Mesendoderm (in vitro differentiated cells): ENCODE data around the gene P4HA3. TPM values are rescaled to one million over a fixed set of nuclear protein-coding genes. Genes with fewer than 3 reads are reported as not detected.

Experiments used
- DNase-seq: peaks from one replicate; pipeline ENCODE4 v3.0.0; 2013
- H2AK5ac ChIP-seq: 2 replicates; pipeline ENCODE4 v1.6.1; 2013; ENCODE audit warnings: low read length, inconsistent platforms
- H2BK120ac ChIP-seq: 2 replicates; pipeline ENCODE4 v1.6.1; 2013; ENCODE audit warnings: low read depth, mild to moderate bottlenecking, low read length, moderate library complexity, mixed read lengths
- H2BK15ac ChIP-seq: replicated peaks from 2 replicates; pipeline ENCODE4 v1.6.1; 2013; ENCODE audit warnings: low read depth, mild to moderate bottlenecking, moderate library complexity
- H2BK5ac ChIP-seq: 2 replicates; pipeline ENCODE4 v1.6.1; 2013; ENCODE audit warnings: low read length, inconsistent platforms
- H3K18ac ChIP-seq: 2 replicates; pipeline ENCODE4 v1.6.1; 2013; ENCODE audit warnings: mild to moderate bottlenecking, low read length, mixed read lengths
- H3K23ac ChIP-seq: one replicate; pipeline ENCODE4 v1.6.1; 2013; ENCODE audit warnings: low read length
- H3K27ac ChIP-seq: 2 replicates; pipeline ENCODE4 v1.5.1; 2013; ENCODE audit warnings: low read depth, mild to moderate bottlenecking, inconsistent platforms, low read length, moderate library complexity
- H3K27me3 ChIP-seq: 2 replicates; pipeline ENCODE4 v1.6.1; 2013; ENCODE audit warnings: low read length, control low read depth, mild to moderate bottlenecking, inconsistent platforms; ENCODE audit not compliant: insufficient read depth, poor library complexity
- H3K36me3 ChIP-seq: 2 replicates; pipeline ENCODE4 v1.6.1; 2013; ENCODE audit warnings: low read length, inconsistent platforms; ENCODE audit not compliant: control insufficient read depth, insufficient read depth
- H3K4ac ChIP-seq: one replicate; pipeline ENCODE4 v1.6.1; 2013; ENCODE audit warnings: low read depth, mild to moderate bottlenecking, low read length, moderate library complexity
- H3K4me1 ChIP-seq: 2 replicates; pipeline ENCODE4 v1.6.1; 2013; ENCODE audit warnings: low read depth, low read length, inconsistent platforms; ENCODE audit not compliant: control insufficient read depth
- H3K4me2 ChIP-seq: 2 replicates; pipeline ENCODE4 v1.6.1; 2013; ENCODE audit warnings: low read length
- H3K4me3 ChIP-seq: 2 replicates; pipeline ENCODE4 v1.5.1; 2013; ENCODE audit warnings: mild to moderate bottlenecking, low read length
- H3K56ac ChIP-seq: one replicate; pipeline ENCODE4 v1.6.1; 2013; ENCODE audit warnings: low read length
- H3K79me1 ChIP-seq: 2 replicates; pipeline ENCODE4 v1.6.1; 2013; ENCODE audit warnings: low read length, inconsistent platforms
- H3K79me2 ChIP-seq: 2 replicates; pipeline ENCODE4 v1.6.1; 2013; ENCODE audit warnings: mild to moderate bottlenecking, low read length; ENCODE audit not compliant: control insufficient read depth, insufficient read depth
- H3K9ac ChIP-seq: 2 replicates; pipeline ENCODE4 v1.6.1; 2013; ENCODE audit warnings: low read length, inconsistent platforms
- H4K5ac ChIP-seq: one replicate; pipeline ENCODE4 v1.6.1; 2013; ENCODE audit warnings: low read length
- H4K8ac ChIP-seq: one replicate; pipeline ENCODE4 v1.6.1; 2013; ENCODE audit warnings: low read depth, mild to moderate bottlenecking, control low read depth, low read length, moderate library complexity
- WGBS: extraction: QIAGEN DNeasy Blood & Tissue Kit; methylation state at CpG from one replicate; pipeline ENCODE4 v1.1.7; 2013; ENCODE audit warnings: low lambda C conversion rate, missing lambda C conversion rate; ENCODE audit not compliant: insufficient coverage; ENCODE audit errors: extremely low coverage; 5-methylcytosine and 5-hydroxymethylcytosine counted together
- polyA plus RNA-seq, 2 experiments: library from polyadenylated mRNA; stranded (reverse); fragments of 200-250 nt; gene quantifications; one replicate each; pipeline ENCODE4 v1.2.3, GENCODE V29; 2013

The P4HA3 gene
- 0.10 TPM for polyA plus RNA-seq (2013, experiment 1 of 2)
- polyA plus RNA-seq (2013, experiment 2 of 2): 0.01 TPM

- no peak within 1 kb of the TSS for H3K23ac ChIP-seq
- H3K18ac ChIP-seq: no peak within 1 kb of the TSS
- WGBS: no CpG with 5 or more reads among the region's 62 CpGs
- H3K36me3 ChIP-seq: no peaks in the 10 kb centered on the region
- H3K9ac ChIP-seq: peak within 1 kb of the TSS; percentile 59
- no peak within 1 kb of the TSS for H2BK5ac ChIP-seq
- H3K4ac ChIP-seq: no peak within 1 kb of the TSS
- no peaks in the 10 kb centered on the region for H3K79me1 ChIP-seq
- no peak within 1 kb of the TSS for H3K27ac ChIP-seq
- H2BK120ac ChIP-seq: no peak within 1 kb of the TSS
- H3K79me2 ChIP-seq: no peaks in the 10 kb centered on the region
- H2AK5ac ChIP-seq: no peak within 1 kb of the TSS
- H3K27me3 ChIP-seq: peaks cover 3% of the 10 kb centered on the region
- no peaks in the 10 kb centered on the region for H3K4me1 ChIP-seq
- H4K5ac ChIP-seq: no peak within 1 kb of the TSS
- peak within 1 kb of the TSS; percentile 74 for H3K56ac ChIP-seq
- no peak within 1 kb of the TSS for H4K8ac ChIP-seq
- H3K4me2 ChIP-seq: peak within 1 kb of the TSS; percentile 68
- H3K4me3 ChIP-seq: no peak within 1 kb of the TSS
- peak; percentile 79 for DNase-seq
- H2BK15ac ChIP-seq: no peak within 1 kb of the TSS
Observed at GRCh38 chr11:74311352-74311926, at the start of gene P4HA3. TSS of gene P4HA3 (minus strand) at chr11:74311640. CDS start at chr11:74311611, 29 bp downstream.

- no peaks in the 10 kb centered on the region for H3K36me3 ChIP-seq
- no peaks in the 10 kb centered on the region for H3K4me1 ChIP-seq
- no peak overlapping the region for H3K9ac ChIP-seq
- no CpG with 5 or more reads among the region's 1 CpG for WGBS
- H3K79me2 ChIP-seq: no peaks in the 10 kb centered on the region
- no peak overlapping the region for H4K5ac ChIP-seq
- H3K4me2 ChIP-seq: no peak overlapping the region
- no peaks in the 10 kb centered on the region for H3K79me1 ChIP-seq
- no peak overlapping the region for H2AK5ac ChIP-seq
- H3K56ac ChIP-seq: no peak overlapping the region
- H3K4ac ChIP-seq: no peak overlapping the region
- no peak overlapping the region for H2BK120ac ChIP-seq
- no peak overlapping the region for H3K23ac ChIP-seq
- H3K18ac ChIP-seq: no peak overlapping the region
- no peak overlapping the region for H4K8ac ChIP-seq
- H2BK5ac ChIP-seq: no peak overlapping the region
- no peak overlapping the region for H2BK15ac ChIP-seq
- DNase-seq: no peak
- no peaks in the 10 kb centered on the region for H3K27me3 ChIP-seq
- H3K4me3 ChIP-seq: no peak overlapping the region
- no peak overlapping the region for H3K27ac ChIP-seq
Observed at GRCh38 chr11:74357449-74357848, 46.0 kb upstream of the P4HA3 start.

DNA sequence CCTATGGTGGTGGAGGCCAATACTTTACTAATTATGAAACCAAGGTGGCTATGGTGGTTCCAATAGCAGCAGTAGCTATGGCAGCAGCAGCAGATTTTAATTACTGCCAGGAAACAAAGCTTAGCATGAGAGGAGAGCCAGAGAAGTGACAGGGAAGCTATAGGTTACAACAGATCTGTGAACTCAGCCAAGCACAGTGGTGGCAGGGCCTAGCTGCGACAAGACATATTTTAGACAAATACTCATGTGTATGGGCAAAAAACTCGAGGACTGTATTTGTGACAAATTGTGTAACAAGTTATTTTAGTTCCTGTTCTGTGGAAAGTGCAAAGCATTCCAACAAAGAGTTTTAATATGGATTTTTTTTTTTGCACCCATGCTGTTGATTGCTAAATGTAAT is 44.2 kb upstream of the P4HA3 start:
- no peaks in the 10 kb centered on the region for H3K4me1 ChIP-seq
- H3K56ac ChIP-seq: no peak overlapping the region
- no peaks in the 10 kb centered on the region for H3K79me2 ChIP-seq
- H4K8ac ChIP-seq: no peak overlapping the region
- H3K79me1 ChIP-seq: no peaks in the 10 kb centered on the region
- H3K4me3 ChIP-seq: no peak overlapping the region
- H2AK5ac ChIP-seq: no peak overlapping the region
- no peak overlapping the region for H2BK120ac ChIP-seq
- H3K27ac ChIP-seq: no peak overlapping the region
- no peak overlapping the region for H3K9ac ChIP-seq
- H3K27me3 ChIP-seq: no peaks in the 10 kb centered on the region
- no peak overlapping the region for H3K18ac ChIP-seq
- H2BK15ac ChIP-seq: no peak overlapping the region
- no peak overlapping the region for H4K5ac ChIP-seq
- no CpG with 5 or more reads among the region's 2 CpGs for WGBS
- H3K4me2 ChIP-seq: no peak overlapping the region
- H3K36me3 ChIP-seq: no peaks in the 10 kb centered on the region
- no peak overlapping the region for H2BK5ac ChIP-seq
- no peak overlapping the region for H3K4ac ChIP-seq
- no peak overlapping the region for H3K23ac ChIP-seq
- DNase-seq: no peak

GRCh38 chr11:74354036-74354435 is 42.6 kb upstream of the P4HA3 start:
- WGBS: no CpG with 5 or more reads among the region's 3 CpGs
- H3K4me1 ChIP-seq: no peaks in the 10 kb centered on the region
- no peak overlapping the region for H3K4ac ChIP-seq
- H3K36me3 ChIP-seq: no peaks in the 10 kb centered on the region
- no peak overlapping the region for H2AK5ac ChIP-seq
- no peak overlapping the region for H3K56ac ChIP-seq
- no peak overlapping the region for H3K18ac ChIP-seq
- H2BK120ac ChIP-seq: no peak overlapping the region
- no peak overlapping the region for H4K8ac ChIP-seq
- no peak overlapping the region for H3K4me3 ChIP-seq
- no peaks in the 10 kb centered on the region for H3K79me2 ChIP-seq
- no peak overlapping the region for H4K5ac ChIP-seq
- no peak overlapping the region for H3K9ac ChIP-seq
- H2BK5ac ChIP-seq: no peak overlapping the region
- no peak overlapping the region for H2BK15ac ChIP-seq
- no peak overlapping the region for H3K23ac ChIP-seq
- no peak for DNase-seq
- H3K79me1 ChIP-seq: no peaks in the 10 kb centered on the region
- H3K27ac ChIP-seq: no peak overlapping the region
- no peaks in the 10 kb centered on the region for H3K27me3 ChIP-seq
- no peak overlapping the region for H3K4me2 ChIP-seq

GRCh38 chr11:74347381-74347780 is 35.9 kb upstream of the P4HA3 start:
- no peak overlapping the region for H3K27ac ChIP-seq
- no peaks in the 10 kb centered on the region for H3K27me3 ChIP-seq
- no peak overlapping the region for H2BK15ac ChIP-seq
- H2BK5ac ChIP-seq: no peak overlapping the region
- no peak overlapping the region for H3K9ac ChIP-seq
- H4K5ac ChIP-seq: no peak overlapping the region
- H4K8ac ChIP-seq: no peak overlapping the region
- H3K36me3 ChIP-seq: no peaks in the 10 kb centered on the region
- H3K4ac ChIP-seq: no peak overlapping the region
- no peaks in the 10 kb centered on the region for H3K79me1 ChIP-seq
- H2BK120ac ChIP-seq: no peak overlapping the region
- H3K4me3 ChIP-seq: no peak overlapping the region
- no peak overlapping the region for H3K56ac ChIP-seq
- WGBS: no CpG with 5 or more reads among the region's 2 CpGs
- DNase-seq: no peak
- no peak overlapping the region for H2AK5ac ChIP-seq
- no peak overlapping the region for H3K23ac ChIP-seq
- H3K79me2 ChIP-seq: no peaks in the 10 kb centered on the region
- no peaks in the 10 kb centered on the region for H3K4me1 ChIP-seq
- H3K4me2 ChIP-seq: no peak overlapping the region
- no peak overlapping the region for H3K18ac ChIP-seq

GRCh38 chr11:74345420-74345819 is 34.0 kb upstream of the P4HA3 start:
- no peak overlapping the region for H2BK5ac ChIP-seq
- no peaks in the 10 kb centered on the region for H3K79me2 ChIP-seq
- H3K4me2 ChIP-seq: no peak overlapping the region
- H3K36me3 ChIP-seq: no peaks in the 10 kb centered on the region
- no peak overlapping the region for H3K56ac ChIP-seq
- H4K5ac ChIP-seq: no peak overlapping the region
- no peak overlapping the region for H2BK15ac ChIP-seq
- H2AK5ac ChIP-seq: no peak overlapping the region
- WGBS: no CpG with 5 or more reads among the region's 1 CpG
- no peaks in the 10 kb centered on the region for H3K79me1 ChIP-seq
- DNase-seq: no peak
- H3K27me3 ChIP-seq: no peaks in the 10 kb centered on the region
- no peak overlapping the region for H3K18ac ChIP-seq
- no peak overlapping the region for H3K23ac ChIP-seq
- H3K4me3 ChIP-seq: no peak overlapping the region
- no peak overlapping the region for H4K8ac ChIP-seq
- no peak overlapping the region for H2BK120ac ChIP-seq
- no peak overlapping the region for H3K9ac ChIP-seq
- H3K4me1 ChIP-seq: no peaks in the 10 kb centered on the region
- no peak overlapping the region for H3K4ac ChIP-seq
- no peak overlapping the region for H3K27ac ChIP-seq
